Suppressor macrophage (primary cell): ENCODE data around the gene SRCIN1.
A peak's percentile ranks its signal among the peaks of the same experiment; 100 is the strongest.

Source experiments
- DNase-seq, 4 experiments: peaks; one replicate each; pipeline ENCODE4 v3.0.0-alpha.2; 2020 to 2022

Gene SRCIN1

GRCh38 chr17:38583176-38583575 lies 22.6 kb downstream of the SRCIN1 start:
- no peak for DNase-seq

- DNase-seq, result no peak
These were observed 23.7 kb downstream of the SRCIN1 start for GRCh38 chr17:38582069-38582468.

- peak; percentile 75 to 90 (median 82) for DNase-seq
These were observed 25.8 kb downstream of the SRCIN1 start for GRCh38 chr17:38579934-38580333.

GRCh38 chr17:38579083-38579480 lies 26.7 kb downstream of the SRCIN1 start:
- no peak for DNase-seq

GRCh38 chr17:38578229-38579082 lies 27.3 kb downstream of the SRCIN1 start:
- DNase-seq, result no peak

GRCh38 chr17:38577645-38578173 lies 28.0 kb downstream of the SRCIN1 start:
- DNase-seq, result no peak

- DNase-seq, result no peak
These were observed 28.5 kb downstream of the SRCIN1 start for GRCh38 chr17:38577244-38577643.

- no peak for DNase-seq
These were observed 30.0 kb downstream of the SRCIN1 start for GRCh38 chr17:38575781-38576180.

- no peak for DNase-seq
These were observed 31.0 kb downstream of the SRCIN1 start for GRCh38 chr17:38574712-38575111.

- DNase-seq, result no peak
These were observed 32.9 kb downstream of the SRCIN1 start for GRCh38 chr17:38572669-38573365.

GRCh38 chr17:38571833-38572668 lies 33.7 kb downstream of the SRCIN1 start:
- DNase-seq, result no peak

GRCh38 chr17:38569701-38570512 lies 35.8 kb downstream of the SRCIN1 start:
- DNase-seq, result no peak

GRCh38 chr17:38568845-38569510 lies 36.8 kb downstream of the SRCIN1 start:
- no peak for DNase-seq

- no peak for DNase-seq
These were observed 37.5 kb downstream of the SRCIN1 start for GRCh38 chr17:38568274-38568673.

GRCh38 chr17:38567350-38567749 lies 38.4 kb downstream of the SRCIN1 start:
- no peak for DNase-seq

- DNase-seq, result no peak
These were observed 39.1 kb downstream of the SRCIN1 start for GRCh38 chr17:38566666-38567031.

GRCh38 chr17:38565853-38566665 lies 39.7 kb downstream of the SRCIN1 start:
- DNase-seq, result no peak

- peak in 2 of 4 experiments; percentile 34 to 37 for DNase-seq
These were observed 40.9 kb downstream of the SRCIN1 start for GRCh38 chr17:38564869-38565268.

GRCh38 chr17:38564254-38564837 lies 41.4 kb downstream of the SRCIN1 start:
- no peak for DNase-seq
